Measurements from ENCODE around the gene GSG1.

GSG1 gene

DNA sequence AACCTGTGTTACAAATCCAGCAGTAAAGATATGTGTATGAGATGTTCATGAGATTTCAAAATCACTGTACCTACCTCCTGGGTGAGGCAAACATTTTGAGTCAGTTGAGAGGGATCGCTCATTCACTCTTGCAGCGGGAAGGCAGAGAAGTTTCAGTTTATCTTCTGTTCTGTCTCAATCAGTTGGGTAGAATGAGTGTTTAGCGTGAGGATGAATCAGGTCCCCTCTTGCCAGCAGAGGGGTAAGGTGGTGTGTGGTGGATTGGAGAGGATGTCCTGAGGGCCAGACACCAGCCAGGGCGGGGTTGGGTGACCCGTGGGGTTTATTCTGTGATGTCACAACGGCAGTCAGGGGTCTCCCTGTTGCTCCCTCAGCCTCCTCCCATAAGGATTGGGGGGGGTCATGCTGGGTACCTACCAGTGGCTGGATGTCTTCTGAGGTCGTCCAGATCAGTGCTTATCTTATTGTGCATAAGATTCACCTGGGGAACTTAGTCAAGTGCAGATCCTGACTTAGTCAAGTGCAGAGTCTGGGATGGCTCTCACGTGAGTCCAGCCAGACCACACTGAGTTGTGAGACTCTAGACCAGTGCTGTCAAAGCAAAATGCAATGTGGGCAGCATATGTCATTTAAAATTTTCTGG is at the start of gene GSG1:
Gene GSG1, minus strand, starts transcription at position 277 of the 643 bp plus-strand sequence. Its CDS starts 155 bp downstream, at position 122.
- peak; percentile 27 for DNase-seq (ENCODE audit: low read depth)

DNA sequence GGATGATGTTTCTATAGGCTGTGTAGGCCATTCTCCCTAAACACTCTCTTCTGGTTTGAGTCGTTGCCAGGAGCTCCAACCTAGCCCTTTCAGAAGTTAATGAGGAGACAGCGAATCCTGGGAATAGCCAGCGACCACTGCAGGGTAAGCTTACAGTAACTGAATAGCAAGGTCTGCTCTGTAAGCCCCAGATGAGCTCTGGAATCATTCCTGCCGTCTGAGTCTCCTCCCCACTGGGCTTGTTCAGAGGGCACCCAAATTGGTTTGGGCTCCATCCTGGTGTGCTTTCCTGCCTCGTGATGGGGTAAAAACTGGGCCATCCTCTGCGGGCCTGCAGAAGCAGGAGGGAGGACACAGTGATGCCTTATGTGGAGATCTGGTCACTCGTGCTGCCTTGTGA is 49.7 kb upstream of the GSG1 start:
- no peak for DNase-seq (ENCODE audit: low read depth)

DNA sequence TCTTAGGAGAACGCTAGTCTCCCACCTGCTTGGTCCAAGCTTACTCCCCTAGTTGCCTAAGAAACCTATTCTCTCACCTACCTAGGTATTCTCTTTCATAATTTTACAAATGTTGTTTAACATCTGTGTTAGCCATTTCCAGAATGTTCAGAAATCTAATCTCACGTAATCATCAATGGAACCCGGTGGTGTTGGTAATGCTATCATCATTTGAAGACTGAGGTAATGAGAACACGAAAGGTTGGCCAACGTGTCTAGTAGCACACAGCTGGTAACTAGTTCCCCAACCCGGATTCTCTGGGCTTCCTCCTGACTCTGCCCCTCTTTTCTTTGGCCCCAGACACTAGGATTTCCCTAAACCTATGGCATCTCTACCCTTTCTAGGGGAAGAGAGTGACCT is 49.3 kb upstream of the GSG1 start:
- DNase-seq (ENCODE audit: low read depth), result no peak

DNA sequence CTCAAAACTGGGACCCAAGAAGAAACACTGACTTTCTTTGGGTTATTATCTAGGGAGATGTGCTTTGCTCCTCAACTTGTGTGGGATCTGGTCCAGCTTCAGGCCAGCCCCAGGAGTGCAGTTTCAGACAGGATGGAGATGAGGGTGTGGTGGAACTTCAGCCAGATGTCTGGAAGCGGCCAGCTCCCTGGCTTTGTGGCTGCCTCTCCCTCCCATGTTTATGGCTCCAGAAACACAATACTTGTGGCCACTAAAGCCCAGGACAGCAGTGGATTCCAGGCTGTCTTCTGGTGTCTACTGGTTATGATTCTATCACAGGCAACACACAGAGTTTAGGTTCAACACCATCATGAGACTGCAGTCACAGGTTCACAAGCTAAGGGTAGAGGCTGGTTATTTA is 48.8 kb upstream of the GSG1 start:
- no peak for DNase-seq (ENCODE audit: low read depth)

DNA sequence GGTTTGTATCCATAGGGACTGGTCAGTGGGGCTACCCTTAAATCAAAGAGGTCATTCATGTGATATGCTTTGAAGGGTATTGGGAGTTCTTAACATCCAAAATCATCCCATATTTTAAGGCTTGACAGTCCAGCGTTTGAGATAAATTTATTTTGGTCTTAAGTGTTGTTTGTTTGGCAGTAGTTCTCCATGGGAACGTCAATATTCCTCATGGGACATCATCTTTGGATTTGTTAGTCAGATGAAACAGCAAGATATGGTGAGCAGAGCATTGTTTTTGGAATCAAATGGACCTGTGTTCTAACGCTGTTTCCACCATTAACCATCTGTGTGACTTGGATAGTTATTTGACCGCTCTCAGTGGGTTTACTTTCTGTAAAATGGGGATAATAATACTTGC is 45.9 kb upstream of the GSG1 start:
- DNase-seq (ENCODE audit: low read depth), result no peak

DNA sequence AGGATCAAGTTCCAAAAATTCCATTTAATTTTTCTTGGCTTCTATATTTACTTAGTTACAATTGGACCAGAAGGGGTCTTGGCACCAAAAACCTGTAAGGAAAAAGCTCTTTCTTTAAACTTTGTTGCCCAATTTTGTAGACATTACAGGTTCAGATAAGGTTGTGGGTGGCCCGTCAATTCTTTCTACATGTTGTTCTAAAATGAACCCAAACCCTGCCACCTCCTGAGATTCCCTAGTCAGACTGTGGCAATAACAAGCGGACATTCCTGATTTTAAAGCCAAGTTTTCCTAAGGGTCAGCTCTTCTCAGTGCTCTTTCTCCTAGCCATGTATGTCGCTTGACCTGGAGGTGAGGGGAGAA is 45.0 kb upstream of the GSG1 start:
- DNase-seq (ENCODE audit: low read depth), result no peak

DNA sequence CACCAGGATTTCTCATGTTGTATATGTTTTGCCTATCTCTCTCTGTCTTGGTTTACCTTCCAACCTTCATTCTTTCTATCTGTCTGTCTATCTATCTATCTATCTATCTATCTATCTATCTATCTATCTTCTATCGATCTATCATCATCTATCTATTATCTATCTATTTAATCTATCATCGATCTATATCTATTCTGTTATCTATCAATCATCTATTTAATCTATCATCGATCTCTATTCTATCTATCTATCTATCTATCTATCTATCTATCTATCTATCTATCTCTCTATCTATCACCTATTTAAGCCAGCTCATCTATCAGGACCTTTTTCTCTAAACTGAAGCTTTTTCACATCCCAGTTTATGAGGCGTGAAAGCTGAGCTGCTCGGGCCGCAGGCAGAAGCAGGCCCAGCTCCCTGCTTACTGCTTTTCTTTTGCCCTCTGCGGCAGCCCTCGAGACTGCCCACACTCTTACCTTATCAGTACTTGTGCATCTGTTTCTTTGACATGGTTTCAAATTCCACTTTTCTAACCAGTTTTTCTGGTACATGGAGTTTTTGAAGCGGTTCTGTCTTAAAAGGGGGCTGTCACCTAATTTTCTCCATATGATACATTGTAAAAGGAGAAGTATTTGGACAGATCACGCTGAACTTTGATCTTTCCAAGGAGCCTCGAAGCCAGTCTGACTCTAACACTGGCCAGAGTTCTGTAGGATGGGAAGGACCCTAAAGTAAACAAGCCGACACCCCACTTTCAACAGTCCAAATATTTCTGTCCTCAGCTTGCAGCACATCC is 44.4 kb upstream of the GSG1 start:
- no peak for DNase-seq (ENCODE audit: low read depth)

DNA sequence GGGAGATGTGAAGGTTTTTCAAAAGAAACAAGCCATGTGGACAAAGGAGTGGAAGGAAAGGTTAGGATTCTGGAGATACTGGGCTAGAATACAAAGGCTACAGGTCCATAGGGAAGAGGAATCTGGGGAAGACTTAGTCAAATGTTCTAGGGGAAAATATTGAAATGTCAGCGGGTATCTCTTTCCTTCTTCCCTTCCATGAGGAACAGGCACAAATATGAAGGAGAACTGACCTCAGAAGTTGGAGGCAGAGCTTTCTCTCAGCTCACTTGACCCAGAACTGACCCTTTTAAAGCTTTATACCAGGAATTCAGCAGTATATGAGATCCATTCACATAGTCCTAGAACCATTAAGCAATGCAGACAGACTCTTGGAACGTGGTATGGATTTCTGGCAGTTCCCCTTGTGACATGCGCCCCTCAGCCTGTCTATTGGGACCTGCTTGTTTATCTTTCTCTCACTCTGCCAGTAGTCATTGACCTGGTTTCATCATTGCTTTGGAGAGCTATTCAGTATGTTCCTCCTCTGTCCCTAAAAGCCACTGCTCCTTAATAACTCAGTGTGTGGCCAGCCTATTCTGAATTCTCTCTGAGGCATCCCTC is 43.0 kb upstream of the GSG1 start:
- DNase-seq (ENCODE audit: low read depth), result no peak

DNA sequence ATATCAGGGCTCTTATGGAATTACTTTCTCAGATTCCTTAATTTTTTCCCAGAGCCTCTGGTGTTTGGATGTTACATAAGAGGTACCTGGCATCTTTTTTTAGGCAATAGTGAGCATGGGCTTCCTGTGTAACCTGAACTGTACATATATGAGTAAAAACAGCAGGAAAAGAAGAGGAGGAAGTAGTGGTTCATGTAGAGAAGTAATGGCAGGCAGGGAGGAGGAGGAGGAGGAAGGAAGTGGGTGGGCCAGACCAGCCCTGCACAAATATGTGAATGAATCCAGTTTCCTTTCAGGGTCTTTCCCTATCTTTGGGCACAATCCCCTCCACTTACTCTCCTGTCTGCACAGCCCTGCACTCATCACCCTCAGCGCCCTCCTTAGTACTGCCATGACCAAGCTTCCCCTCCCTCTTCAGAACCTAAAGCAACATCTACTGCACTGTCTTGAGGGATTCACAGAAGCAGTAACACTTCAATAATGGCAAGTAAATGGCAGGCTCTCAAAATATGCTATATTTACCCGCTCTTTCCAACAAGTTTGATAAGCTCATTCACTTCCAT is 40.9 kb upstream of the GSG1 start:
- no peak for DNase-seq (ENCODE audit: low read depth)

DNA sequence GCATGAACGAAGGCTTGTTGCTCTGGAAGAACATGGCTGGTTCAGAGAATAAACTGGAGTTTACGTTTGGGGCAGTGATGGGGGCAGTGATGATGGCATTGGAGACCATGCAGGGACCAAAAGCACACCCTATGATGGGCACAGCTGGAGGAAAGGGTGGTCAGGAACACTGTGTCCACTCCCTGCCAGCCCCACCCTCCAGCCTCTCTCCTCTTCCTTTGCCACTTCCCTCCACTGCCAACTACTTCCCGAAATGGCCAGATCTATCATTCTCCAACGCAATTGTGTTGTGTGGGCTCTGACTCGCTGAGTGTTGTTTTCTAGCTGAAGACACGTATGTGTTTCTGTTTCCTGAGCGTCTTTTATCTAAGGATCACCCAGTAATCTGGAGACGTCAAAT is 39.3 kb upstream of the GSG1 start:
- no peak for DNase-seq (ENCODE audit: low read depth)

DNA sequence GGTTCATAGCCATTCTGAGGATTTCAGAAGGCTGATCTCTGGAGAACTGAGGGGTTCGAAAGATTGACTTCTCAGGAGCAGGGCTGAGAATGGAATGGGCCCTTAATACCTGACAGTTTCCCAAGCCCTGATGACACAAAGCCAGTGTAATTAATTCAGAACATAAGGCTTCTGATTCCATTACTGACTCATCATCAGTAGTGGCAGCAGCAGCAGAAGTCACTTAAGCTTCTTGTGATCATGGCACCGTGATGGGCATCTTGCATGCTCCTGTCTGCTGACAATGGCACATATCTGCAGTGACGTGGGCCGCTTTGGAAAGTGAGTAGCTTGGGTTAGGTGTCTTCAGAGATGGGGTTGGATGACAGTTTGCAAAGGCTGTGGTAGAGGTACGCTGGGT is 38.2 kb upstream of the GSG1 start:
- no peak for DNase-seq (ENCODE audit: low read depth)

DNA sequence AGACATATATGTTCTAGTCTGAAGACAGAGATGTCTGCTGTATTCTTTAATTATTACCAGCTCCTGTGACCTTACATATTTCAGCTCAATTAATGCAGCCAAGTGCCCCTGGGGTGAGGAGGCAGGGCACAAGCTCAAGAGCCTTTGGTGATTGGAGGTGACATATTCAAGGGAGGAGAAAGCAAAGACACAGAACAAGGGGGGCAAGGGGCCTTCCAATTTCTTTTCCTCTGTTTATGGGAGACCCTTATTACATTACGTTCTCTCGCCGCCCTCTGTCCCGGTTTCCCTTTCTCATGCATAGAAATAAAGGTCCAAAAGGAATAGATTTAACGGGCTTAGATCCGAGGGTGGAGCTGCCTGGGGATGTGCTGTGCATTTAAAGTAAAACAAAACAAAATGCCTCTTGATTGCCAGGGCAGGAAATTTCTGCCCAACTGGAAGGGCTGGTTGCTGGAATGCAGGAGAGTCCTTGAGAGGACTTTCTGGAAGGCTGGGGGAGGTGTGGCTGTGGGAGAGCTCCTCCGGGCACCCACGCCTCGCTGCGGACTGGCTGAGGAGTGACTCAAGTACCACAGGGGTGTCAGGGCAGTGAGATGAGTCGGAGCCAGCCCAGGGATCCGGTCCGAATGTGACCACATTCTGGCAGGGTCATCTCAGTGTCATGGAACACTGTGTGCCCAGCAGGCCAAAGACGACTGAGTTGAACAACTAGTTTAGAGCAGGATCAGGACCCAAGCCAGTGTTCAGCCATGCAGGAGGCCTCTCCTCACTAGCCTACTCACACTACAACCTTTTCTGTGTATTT is 32.1 kb upstream of the GSG1 start:
- DNase-seq (ENCODE audit: low read depth), result no peak

DNA sequence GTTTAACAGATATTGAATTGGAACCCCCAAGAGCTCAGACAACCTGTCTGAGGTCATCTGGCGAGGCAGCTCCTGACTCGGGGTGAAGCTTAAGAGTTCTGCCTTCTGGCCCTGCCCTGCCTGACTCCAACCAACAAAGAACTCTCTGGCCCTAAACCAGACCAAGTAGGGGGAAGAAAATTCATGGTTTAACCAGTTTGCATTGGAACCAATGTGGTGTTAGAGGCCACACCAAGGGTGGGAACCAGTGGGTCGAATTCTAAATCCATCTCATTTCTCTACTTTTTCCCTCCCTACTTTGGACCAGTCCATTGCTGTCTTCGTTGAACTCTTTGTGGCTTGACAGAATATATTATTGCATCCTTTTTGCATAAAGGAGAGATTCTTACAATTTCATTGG is 30.4 kb upstream of the GSG1 start:
- DNase-seq (ENCODE audit: low read depth), result no peak

DNA sequence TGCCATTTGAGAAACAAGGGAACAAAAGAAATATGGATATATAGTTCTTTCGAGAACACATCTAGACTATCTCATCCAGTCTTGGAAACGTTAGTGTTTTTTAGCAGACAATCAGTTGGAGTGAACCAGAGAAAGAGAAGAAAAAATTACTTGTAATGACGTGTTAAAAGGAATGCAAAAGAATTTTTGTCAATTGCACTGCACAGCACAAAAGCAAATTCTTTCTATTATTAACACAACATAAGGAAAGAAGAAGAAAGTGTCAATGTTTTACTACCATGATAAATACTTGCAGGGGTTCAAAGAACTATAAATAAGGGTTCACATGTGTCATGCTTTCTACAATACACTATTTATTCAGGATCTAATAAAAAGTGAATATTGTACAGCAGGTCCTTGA is 27.5 kb upstream of the GSG1 start:
- DNase-seq (ENCODE audit: low read depth), result no peak

DNA sequence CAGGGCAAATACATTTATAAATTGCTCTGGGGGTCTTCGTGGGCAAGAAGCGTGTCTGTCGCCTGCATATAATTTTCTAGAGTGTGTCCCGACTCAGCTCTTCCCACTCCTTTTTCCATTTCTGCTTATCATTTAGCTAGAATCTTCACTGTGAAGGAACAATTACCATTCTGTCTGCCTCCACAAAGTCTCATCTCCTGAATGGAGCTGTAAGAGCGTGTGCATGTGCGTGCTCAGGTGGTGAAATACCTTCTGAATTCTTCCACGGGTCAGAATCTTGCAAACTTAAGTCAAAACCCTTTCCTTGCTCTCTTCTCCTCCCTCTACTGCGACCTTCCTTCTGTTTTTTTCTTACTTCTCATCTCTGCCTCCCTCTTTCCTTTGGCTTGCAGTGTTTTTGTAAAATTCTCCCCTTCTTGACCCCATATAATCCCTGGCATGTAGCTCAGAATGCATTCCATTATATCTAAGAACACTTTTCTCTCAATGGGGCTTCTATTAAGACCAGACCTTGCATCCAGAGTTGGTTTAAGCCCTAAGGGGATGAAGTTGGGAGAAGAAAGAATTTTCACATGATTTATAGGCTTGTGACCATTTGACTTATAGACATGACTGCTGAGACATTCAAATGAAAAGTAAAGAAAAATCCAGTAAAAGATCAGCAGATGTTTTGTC is 25.0 kb upstream of the GSG1 start:
- DNase-seq (ENCODE audit: low read depth), result no peak

DNA sequence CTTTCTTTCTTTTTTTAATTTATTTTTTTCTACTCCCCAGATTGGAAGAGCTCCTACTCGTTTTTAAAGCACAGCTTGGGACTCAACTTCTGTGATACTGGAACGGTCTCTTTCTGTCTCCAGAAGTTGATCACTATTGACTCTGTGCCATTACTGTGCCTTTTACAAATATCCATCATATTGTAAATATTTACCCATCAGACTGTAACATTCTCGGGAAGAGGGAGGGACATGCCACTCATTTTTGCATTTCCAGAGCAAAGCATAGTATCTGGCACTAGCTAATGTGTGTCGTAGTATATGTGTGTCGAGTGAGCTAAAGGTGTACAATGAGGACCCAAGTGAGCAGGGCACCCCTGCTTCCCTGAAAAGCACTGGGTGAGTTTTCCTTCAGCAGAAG is 24.0 kb upstream of the GSG1 start:
- DNase-seq (ENCODE audit: low read depth), result no peak

DNA sequence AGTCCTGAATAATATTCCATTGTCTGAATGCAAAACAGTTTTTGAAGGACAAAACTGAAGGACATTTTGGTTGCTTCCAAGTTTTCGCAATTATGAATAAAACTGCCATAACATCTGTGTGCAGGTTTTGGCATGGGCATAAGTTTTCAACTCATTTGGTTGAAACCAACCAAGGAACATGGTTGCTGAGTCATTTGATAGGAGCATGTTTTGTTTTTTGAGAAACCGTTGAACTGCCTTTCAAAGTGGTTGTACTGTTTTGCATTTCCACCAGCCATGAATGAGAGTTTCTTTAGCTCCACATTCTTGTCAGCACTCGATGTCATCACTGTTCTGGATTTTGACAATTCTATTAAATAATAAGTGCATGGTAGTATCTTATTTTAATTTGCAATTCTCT is 23.0 kb upstream of the GSG1 start:
- no peak for DNase-seq (ENCODE audit: low read depth)

DNA sequence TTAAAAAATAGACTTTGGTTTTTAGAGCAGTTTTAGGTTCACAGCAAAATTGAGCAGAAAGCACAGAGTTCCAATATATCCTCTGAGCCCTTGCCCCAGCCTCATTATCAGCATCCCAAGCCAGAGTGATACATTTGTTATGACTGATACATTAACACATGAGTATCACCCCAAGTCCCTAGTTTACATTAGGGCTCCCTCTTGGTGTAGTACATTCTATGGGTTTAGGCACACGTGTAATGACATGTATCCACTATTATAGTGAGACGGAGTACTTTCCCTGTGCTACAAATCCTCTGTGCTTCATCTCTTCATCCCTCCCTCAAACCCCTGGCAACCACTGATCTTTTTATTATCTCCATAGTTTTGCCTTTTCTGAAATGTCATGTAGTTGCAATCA is 22.5 kb upstream of the GSG1 start:
- DNase-seq (ENCODE audit: low read depth), result no peak

DNA sequence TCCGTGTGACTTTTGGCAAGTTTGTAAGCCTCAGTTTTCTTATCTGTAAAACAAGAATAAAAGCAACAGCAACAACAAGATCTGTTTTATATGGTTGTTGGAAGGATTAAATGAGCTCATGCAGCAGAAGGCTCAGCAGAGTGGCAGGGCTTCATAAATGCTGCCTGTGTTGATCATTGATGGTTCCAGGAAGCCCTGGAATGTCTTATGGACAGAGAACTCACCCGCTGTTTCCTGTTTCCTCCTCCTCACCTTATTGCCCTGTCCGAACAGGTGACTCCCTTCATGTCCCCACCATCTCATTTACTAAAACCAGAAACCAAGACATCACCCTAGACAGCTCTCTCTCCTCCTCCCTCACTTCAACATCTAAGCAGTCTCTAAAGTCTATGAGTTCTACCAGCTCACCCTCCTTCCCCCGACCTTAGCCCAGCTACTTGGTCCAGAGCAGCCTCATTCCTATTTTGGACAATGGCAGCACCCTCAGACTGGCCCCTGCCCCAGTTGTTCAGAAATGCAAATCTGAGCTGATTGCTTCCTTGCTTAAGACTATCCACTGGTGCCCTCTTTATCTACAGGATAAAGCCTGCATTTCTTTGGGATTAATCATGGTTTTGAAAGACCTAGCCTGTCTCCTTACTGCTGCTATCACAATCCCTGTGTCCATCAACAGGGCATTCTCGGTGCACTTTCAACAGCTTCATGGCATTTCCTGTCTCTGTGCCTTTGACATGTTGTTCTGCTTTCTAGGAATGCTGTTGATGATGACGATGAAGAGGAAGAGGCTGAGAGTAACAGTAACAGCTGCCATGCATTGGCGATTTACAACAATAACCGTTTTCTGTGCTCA is 21.4 kb upstream of the GSG1 start:
- no peak for DNase-seq (ENCODE audit: low read depth)

DNA sequence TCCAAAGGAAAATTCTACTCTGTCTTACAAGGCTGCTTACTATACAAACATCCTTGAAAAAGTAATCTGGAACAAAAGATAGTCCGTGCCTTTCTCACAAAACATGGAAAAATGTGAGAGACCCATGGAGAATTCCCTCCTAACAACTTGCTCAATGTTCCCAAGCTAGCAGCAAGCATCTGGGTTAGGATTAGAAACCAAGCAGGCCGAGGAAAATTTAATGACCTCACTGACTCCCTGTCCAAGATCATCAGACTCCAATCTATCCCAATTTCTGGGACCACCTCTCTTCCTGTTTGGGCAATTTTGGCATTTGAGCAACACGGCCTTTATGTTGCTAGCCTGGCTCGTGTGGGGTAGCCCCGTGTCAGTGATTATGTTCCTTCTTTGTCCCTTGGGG is 18.1 kb upstream of the GSG1 start:
- DNase-seq (ENCODE audit: low read depth), result no peak

DNA sequence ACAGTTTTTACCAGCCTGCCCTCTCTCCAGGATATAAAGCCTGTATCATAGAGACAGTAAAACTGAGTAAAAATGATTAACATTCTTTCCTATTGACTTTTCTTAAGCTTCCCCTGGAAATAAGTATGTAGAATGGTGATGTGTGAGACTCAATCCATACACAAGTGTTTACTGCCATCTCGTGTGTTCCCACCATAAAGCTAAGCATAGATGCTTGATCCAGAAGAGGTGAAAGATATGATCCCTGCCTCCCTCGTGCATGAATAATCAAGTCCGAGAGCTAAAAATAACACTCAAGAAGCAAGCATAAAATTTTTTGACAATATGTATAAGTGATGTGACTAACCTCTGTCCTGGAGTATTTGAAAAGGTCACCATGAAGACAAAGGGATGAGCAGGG is 16.9 kb upstream of the GSG1 start:
- no peak for DNase-seq (ENCODE audit: low read depth)
